ENCODE results near the gene IMP3.

IMP3 gene

DNA sequence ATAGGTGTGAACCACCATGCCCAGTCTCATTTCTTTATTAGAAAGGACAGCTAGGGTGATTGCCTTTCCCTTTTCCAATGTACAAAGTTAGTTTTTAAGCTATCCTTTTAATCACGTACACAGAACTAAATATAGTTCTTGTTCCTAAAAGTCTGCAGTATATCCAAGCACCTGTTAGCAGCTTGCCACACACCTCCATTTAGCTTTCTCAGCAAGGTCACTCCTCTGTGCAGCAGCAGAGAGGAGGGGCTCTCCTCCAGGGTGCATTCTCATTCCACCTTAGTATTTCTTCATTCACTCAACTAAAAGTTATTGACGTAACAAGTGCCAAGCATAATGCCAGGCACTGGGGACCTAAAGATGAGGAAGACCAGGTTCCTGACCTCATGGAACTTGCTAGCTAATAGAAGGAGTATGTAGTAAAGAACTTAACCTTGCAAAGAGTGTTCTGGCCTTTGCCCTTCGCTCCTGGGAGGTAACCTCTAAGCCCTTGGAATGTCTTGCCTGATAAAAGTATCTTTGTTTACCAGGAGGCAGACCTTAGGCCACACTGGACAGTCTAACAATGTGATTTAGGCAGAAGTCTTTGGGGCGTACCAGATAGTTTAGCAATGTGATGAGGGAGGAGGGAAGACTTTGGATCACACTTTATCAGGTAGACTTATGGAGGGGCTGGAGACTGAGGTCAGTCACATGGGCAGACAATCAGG lies 48.2 kb downstream of the IMP3 start:
- H3K9me3 ChIP-seq (ENCODE audit: control insufficient read depth, insufficient read depth, low read length) = no peaks in the 10 kb centered on the region
- H3K4me3 ChIP-seq (ENCODE audit: low read depth, low read length) = no peak overlapping the region
- no peaks in the 10 kb centered on the region for H3K4me1 ChIP-seq (ENCODE audit: control insufficient read depth, insufficient read depth, low read length)
- peaks cover 2% of the 10 kb centered on the region for H3K36me3 ChIP-seq (ENCODE audit: control insufficient read depth, insufficient read depth, low read length)
- H3K9ac ChIP-seq (ENCODE audit: low read depth, low read length) = peak overlapping the region; percentile 16
- H3K27me3 ChIP-seq (ENCODE audit: control insufficient read depth, insufficient read depth, low read length) = no peaks in the 10 kb centered on the region

DNA sequence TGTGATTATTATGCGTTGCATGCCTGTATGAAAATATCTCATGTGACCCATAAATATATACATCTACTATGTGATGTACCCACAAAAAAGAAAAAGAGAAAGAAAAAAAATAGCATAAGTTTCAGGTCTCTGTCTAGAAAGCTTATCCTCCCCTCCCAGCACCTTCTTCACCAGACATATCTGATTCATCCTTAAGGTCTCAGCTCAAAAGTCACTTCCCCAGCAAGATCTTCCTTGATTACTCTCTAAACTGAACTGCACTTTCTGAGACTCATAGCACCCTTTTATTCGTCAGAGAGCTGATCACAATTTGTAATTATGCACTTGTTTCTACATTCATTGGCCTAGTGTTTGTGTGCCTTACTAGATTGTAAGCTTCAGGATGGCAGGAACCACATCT lies 49.8 kb downstream of the IMP3 start:
- Histone ChIP-seq H3K4me1 (ENCODE audit: control insufficient read depth, insufficient read depth, low read length) (no peaks in the 10 kb centered on the region), H3K4me3 (ENCODE audit: low read depth, low read length) (no peak overlapping the region), H3K27me3 (ENCODE audit: control insufficient read depth, insufficient read depth, low read length) (no peaks in the 10 kb centered on the region), H3K9ac (ENCODE audit: low read depth, low read length) (no peak overlapping the region), H3K9me3 (ENCODE audit: control insufficient read depth, insufficient read depth, low read length) (no peaks in the 10 kb centered on the region), H3K36me3 (ENCODE audit: control insufficient read depth, insufficient read depth, low read length) (peaks cover 2% of the 10 kb centered on the region)

Measured in iPS-15b (cell line).